Psoas muscle (tissue), 8 donors: Measurements from ENCODE around the gene GPD1. TPM values are rescaled to one million over a fixed set of nuclear protein-coding genes. Genes with fewer than 3 reads are reported as not detected.

ENCODE experiments used
- ATAC-seq, 4 donors: fragments of 200-7000 bp; cut with Tn5 transposase; one replicate each; pipeline ENCODE4 v1.9.1; 2020; ENCODE audit warnings: moderate library complexity in 3 of 4, mild to moderate bottlenecking in 2 of 4
- DNase-seq, 2 donors: peaks; one replicate each; pipeline ENCODE4 v3.0.0-alpha.2; 2020
- H3K27ac ChIP-seq: fragments of 200-600 bp; one replicate; pipeline ENCODE4 v1.8.0; 2022
- H3K27me3 ChIP-seq, 3 donors: fragments of 200-600 bp in 1 of 3; one replicate each; pipeline versions ENCODE4 v1.6.1 to v1.8.0; 2013 to 2022; ENCODE audit warnings: low read length in 2 of 3, mild to moderate bottlenecking in 2 of 3, moderate library complexity in 1 of 3; ENCODE audit not compliant: insufficient read depth in 3 of 3
- H3K36me3 ChIP-seq, 2 donors: fragments of 200-600 bp in 1 of 2; one replicate each; pipeline versions ENCODE4 v1.6.1 to v1.8.0; 2013 to 2022; ENCODE audit warnings: low read depth in 1 of 2, mild to moderate bottlenecking in 1 of 2, moderate library complexity in 1 of 2; ENCODE audit not compliant: insufficient read depth in 1 of 2
- H3K4me1 ChIP-seq: fragments of 200-600 bp; one replicate; pipeline ENCODE4 v1.8.0; 2022
- H3K4me3 ChIP-seq: fragments of 200-600 bp; one replicate; pipeline ENCODE4 v1.8.0; 2022; ENCODE audit warnings: mild to moderate bottlenecking
- H3K9me3 ChIP-seq: fragments of 200-600 bp; one replicate; pipeline ENCODE4 v1.8.0; 2022
- WGBS, 3 donors: extraction: QIAGEN DNeasy Blood & Tissue Kit; methylation state at CpG; one replicate each; pipeline versions ENCODE4 v1.1.6 to v1.1.7; 2013; 5-methylcytosine and 5-hydroxymethylcytosine counted together
- intact Hi-C, 2 donors: fragments of 100-400 bp; cut with DNase I; formaldehyde crosslinking; loops; one replicate each; pipeline versions ENCODE4 v1.11.0 to v1.14.2; 2022
- polyA plus RNA-seq, 3 donors: library from polyadenylated mRNA; stranded (reverse); fragments of 200-250 nt; gene quantifications; one replicate each; pipeline ENCODE4 v1.2.3, GENCODE V29; 2013
- total RNA-seq, 4 donors: library from RNA; stranded (reverse); fragmentation: NEBNext Ultra II Directional in 2 of 4; extraction: Animal tissue kit (Norgen Biotek cat#: 25700) in 2 of 4; gene quantifications; one replicate each; pipeline versions ENCODE4 v1.2.1 to v1.2.4, GENCODE V29; 2021 to 2023
- TF ChIP-seq, protein P1 (sequence below): fragments of 200-600 bp; IDR thresholded peaks from one replicate; pipeline ENCODE4 v1.8.0; 2022; ENCODE audit warnings: antibody characterized with exemption
- donor health status: healthy with polysubstance abuse.
- donor health status: DM: no; HTN: no; CAD: no; lungs with moderate emphysema.
- donor health status: Bipolar disorder and iron deficiency.
- donor health status: healthy.
- donor health status: DM: yes; HTN: yes; CAD: no.
- donor health status: DM: no; HTN: no; CAD: no.
- donor health status: DM: no; HTN: no; CAD: no.
- donor health status: DM: yes; HTN: yes; CAD: no.

The GPD1 gene
- total and polyA plus RNA-seq, 7 donors, result 17.4 to 221 (median 120) TPM

DNA sequence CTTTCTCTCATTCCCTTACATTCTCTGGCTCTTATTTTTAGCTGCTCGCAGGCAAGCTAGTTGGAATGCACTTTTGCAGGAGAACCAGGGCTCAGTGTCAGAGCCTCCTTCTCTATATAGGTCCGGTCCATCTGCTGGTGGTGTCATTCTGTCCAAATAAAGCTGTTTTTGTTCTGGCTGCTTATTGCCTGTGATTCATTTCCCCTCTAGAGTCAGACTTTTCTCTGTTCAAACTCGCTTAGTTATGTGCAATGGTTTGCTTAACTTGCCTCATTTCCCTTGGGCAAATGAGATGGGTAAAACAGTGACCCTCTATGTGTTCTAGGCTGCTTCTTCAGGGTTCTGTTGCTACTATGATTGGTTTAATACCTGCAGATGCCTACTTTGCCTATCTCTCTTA lies 15.8 kb upstream of the GPD1 start:
- Histone ChIP-seq H3K4me3 (no peak overlapping the region), H3K27ac (no peak overlapping the region), H3K36me3 (peaks cover 7 to 65% of the 10 kb centered on the region in 2 donors), H3K9me3 (no peaks in the 10 kb centered on the region), H3K4me1 (peaks cover 14% of the 10 kb centered on the region), H3K27me3 (no peaks in the 10 kb centered on the region)
- no peak for ATAC-seq
- TF ChIP-seq, protein P1, sequence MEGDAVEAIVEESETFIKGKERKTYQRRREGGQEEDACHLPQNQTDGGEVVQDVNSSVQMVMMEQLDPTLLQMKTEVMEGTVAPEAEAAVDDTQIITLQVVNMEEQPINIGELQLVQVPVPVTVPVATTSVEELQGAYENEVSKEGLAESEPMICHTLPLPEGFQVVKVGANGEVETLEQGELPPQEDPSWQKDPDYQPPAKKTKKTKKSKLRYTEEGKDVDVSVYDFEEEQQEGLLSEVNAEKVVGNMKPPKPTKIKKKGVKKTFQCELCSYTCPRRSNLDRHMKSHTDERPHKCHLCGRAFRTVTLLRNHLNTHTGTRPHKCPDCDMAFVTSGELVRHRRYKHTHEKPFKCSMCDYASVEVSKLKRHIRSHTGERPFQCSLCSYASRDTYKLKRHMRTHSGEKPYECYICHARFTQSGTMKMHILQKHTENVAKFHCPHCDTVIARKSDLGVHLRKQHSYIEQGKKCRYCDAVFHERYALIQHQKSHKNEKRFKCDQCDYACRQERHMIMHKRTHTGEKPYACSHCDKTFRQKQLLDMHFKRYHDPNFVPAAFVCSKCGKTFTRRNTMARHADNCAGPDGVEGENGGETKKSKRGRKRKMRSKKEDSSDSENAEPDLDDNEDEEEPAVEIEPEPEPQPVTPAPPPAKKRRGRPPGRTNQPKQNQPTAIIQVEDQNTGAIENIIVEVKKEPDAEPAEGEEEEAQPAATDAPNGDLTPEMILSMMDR, result no peak
- intact Hi-C loops, result loop anchor here in 1 of 2 donors (5.0 kb wide), 1 partner anchor 79 kb away; the partner anchor contains the start of gene CERS5
- DNase-seq, result no peak
- WGBS, 3 donors, result 35 to 64% (median 39%) methylated on average over 3 of the region's 3 CpGs

DNA sequence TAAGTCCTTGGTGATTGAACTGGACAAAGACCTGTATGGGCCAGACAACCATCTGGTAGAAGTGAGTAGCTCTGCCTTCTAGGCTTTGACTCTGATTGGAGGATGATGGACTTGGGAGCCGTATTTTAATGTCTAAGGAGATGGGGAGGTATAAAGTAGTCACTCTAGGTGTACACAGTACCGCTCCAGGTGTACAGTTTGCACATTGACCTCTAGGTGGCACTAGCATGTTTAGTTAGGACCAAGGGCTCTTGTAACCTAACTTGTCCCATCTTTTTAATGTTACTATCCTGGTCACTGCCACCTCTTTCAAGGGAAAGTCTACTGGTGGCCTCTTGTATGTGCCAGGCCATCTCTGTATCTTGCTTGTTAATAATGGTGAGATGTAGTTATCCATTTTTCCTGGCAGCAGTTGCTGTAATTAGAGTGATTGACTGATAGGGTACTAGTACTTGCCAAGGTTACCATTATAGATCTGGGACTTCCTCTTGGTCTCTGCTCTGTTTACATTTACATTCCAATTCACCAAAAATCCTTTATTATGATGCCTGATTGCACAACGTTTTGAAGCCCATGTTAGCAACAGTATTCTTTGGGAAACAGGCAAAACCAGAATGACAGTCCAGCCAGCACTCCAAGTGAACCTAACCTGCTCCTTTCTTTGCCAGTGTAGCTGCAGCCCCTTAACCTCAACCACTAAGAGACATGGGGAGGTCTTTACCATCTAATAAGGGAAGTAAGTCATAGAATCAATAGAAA lies 15.1 kb upstream of the GPD1 start:
- intact Hi-C loops, result loop anchor here in 1 of 2 donors (5.0 kb wide), 1 partner anchor 79 kb away; the partner anchor contains the start of gene CERS5
- TF ChIP-seq, protein P1, result peak; percentile 76
- H3K4me3 ChIP-seq, result no peak overlapping the region
- H3K27me3 ChIP-seq, result no peaks in the 10 kb centered on the region
- H3K9me3 ChIP-seq, result no peaks in the 10 kb centered on the region
- peak; percentile 38 to 61 (median 56) for ATAC-seq
- no peak overlapping the region for H3K27ac ChIP-seq
- no peak for DNase-seq
- peaks cover 14% of the 10 kb centered on the region for H3K4me1 ChIP-seq
- peaks cover 7 to 73% of the 10 kb centered on the region in 2 donors for H3K36me3 ChIP-seq
- WGBS, 3 donors, result 36 to 41% (median 38%) methylated on average over 3 of the region's 3 CpGs

- Histone ChIP-seq H3K4me3 (no peak overlapping the region), H3K4me1 (peaks cover 11% of the 10 kb centered on the region), H3K36me3 (peaks cover 12 to 83% of the 10 kb centered on the region in 2 donors), H3K27ac (no peak overlapping the region), H3K9me3 (no peaks in the 10 kb centered on the region), H3K27me3 (no peaks in the 10 kb centered on the region)
- TF ChIP-seq, protein P1, result no peak
- ATAC-seq (no peak), DNase-seq (no peak)
- WGBS, 3 donors, result 93 to 96% (median 95%) methylated on average over 7 of the region's 7 CpGs
- intact Hi-C loops, result loop anchor here in 1 of 2 donors (5.0 kb wide), 1 partner anchor 78 kb away; the partner anchor contains the start of gene CERS5
These were observed 14.1 kb upstream of the GPD1 start for GRCh38 chr12:50089730-50090129.

DNA sequence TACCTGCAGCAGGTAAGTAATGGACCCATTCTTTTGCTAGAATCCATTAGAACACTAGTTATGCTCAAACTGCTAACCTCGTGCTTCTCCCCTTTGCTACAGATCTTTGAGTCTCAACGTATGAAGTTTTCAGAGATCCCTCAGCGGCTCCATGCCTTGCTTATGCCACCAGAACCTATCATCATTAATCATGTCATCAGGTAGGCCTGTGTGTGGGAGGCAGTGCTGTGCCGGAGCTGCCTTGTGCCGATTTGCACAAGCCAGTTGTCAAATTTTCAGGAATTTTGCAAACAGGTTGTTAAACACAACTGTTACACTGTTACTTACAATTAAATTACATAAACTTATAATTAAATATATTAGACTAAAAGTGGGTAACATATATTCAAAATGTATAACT lies 13.4 kb upstream of the GPD1 start:
- 61 to 88% (median 70%) methylated on average over 5 of the region's 5 CpGs for WGBS, 3 donors
- ATAC-seq (no peak), DNase-seq (no peak)
- H3K27ac ChIP-seq, result peak overlapping the region; percentile 23
- no peaks in the 10 kb centered on the region for H3K9me3 ChIP-seq
- peaks cover 14 to 89% of the 10 kb centered on the region in 2 donors for H3K36me3 ChIP-seq
- H3K4me3 ChIP-seq, result no peak overlapping the region
- intact Hi-C loops, result no loop called here
- TF ChIP-seq, protein P1, result no peak
- H3K27me3 ChIP-seq, result no peaks in the 10 kb centered on the region
- peaks cover 11% of the 10 kb centered on the region for H3K4me1 ChIP-seq
